Suppressor macrophage (primary cell): ENCODE measurements around the gene CLP1.

Source experiments
- DNase-seq, 4 experiments: peaks; one replicate each; pipeline ENCODE4 v3.0.0-alpha.2; 2020 to 2022
- total RNA-seq, 17 experiments: gene quantifications; one replicate each; lab custom pipeline; 2026; ENCODE audit warnings: mixed read lengths in 6 of 17, inconsistent platforms in 3 of 17; lab: John Stamatoyannopoulos, UW

Gene CLP1
- total RNA-seq, result 4.0 to 21.0 (median 16.7) reads per million in 17 experiments

GRCh38 chr11:57657194-57658022 lies at the start of gene CLP1:
TSS of gene CLP1 (plus strand) at chr11:57657762. CDS start at chr11:57659477, 1,715 bp downstream.
- DNase-seq, result peak; percentile 99 to 100 (median 99)

- no peak for DNase-seq
Observed at GRCh38 chr11:57610170-57610569, 47.4 kb upstream of the CLP1 start.

- DNase-seq, result no peak
Observed at GRCh38 chr11:57614234-57614772, 43.3 kb upstream of the CLP1 start.

- DNase-seq, result no peak
Observed at GRCh38 chr11:57615308-57615707, 42.3 kb upstream of the CLP1 start.

- DNase-seq, result no peak
Observed at GRCh38 chr11:57616595-57616994, 41.0 kb upstream of the CLP1 start.

- no peak for DNase-seq
Observed at GRCh38 chr11:57618438-57618837, 39.1 kb upstream of the CLP1 start.

- DNase-seq, result no peak
Observed at GRCh38 chr11:57619331-57619730, 38.2 kb upstream of the CLP1 start.

- no peak for DNase-seq
Observed at GRCh38 chr11:57620467-57620866, 37.1 kb upstream of the CLP1 start.

- DNase-seq, result no peak
Observed at GRCh38 chr11:57622263-57622662, 35.3 kb upstream of the CLP1 start.

GRCh38 chr11:57624864-57625263 lies 32.7 kb upstream of the CLP1 start:
- DNase-seq, result no peak

- DNase-seq, result no peak
Observed at GRCh38 chr11:57626895-57627294, 30.7 kb upstream of the CLP1 start.

- DNase-seq, result peak in 3 of 4 experiments; percentile 7 to 24 (median 21)
Observed at GRCh38 chr11:57630171-57630570, 27.4 kb upstream of the CLP1 start.

GRCh38 chr11:57632116-57632515 lies 25.4 kb upstream of the CLP1 start:
- DNase-seq, result no peak

- DNase-seq, result no peak
Observed at GRCh38 chr11:57633394-57634070, 24.0 kb upstream of the CLP1 start.

GRCh38 chr11:57634311-57634710 lies 23.3 kb upstream of the CLP1 start:
- no peak for DNase-seq

- no peak for DNase-seq
Observed at GRCh38 chr11:57635246-57635645, 22.3 kb upstream of the CLP1 start.

- peak in 1 of 4 experiments; percentile 9 for DNase-seq
Observed at GRCh38 chr11:57637626-57638004, 19.9 kb upstream of the CLP1 start.

- DNase-seq, result peak in 1 of 4 experiments; percentile 13
Observed at GRCh38 chr11:57638005-57638781, 19.4 kb upstream of the CLP1 start.

- DNase-seq, result peak in 1 of 4 experiments; percentile 7
Observed at GRCh38 chr11:57638811-57639320, 18.7 kb upstream of the CLP1 start.

- no peak for DNase-seq
Observed at GRCh38 chr11:57639321-57640067, 18.1 kb upstream of the CLP1 start.

GRCh38 chr11:57640068-57640800 lies 17.3 kb upstream of the CLP1 start:
- no peak for DNase-seq
